HEK293 (cell line): ENCODE measurements around the gene TBX4.

Experiments used
- CTCF ChIP-seq: fragments of 450-650 bp; formaldehyde crosslinking; IDR thresholded peaks from 2 replicates; pipeline ENCODE4 v1.5.1; 2016; ENCODE audit warnings: missing biosample characterization, missing genetic modification characterization
- PRDM6 ChIP-seq: fragments of 450-650 bp; formaldehyde crosslinking; IDR thresholded peaks from 2 replicates; pipeline ENCODE4 v1.5.1; 2017; ENCODE audit warnings: missing biosample characterization, missing genetic modification characterization
- YY1 ChIP-seq: fragments of 450-650 bp; formaldehyde crosslinking; IDR thresholded peaks from 2 replicates; pipeline ENCODE4 v1.5.1; 2018; ENCODE audit warnings: missing biosample characterization, missing genetic modification characterization

- no peak for TF ChIP-seq CTCF (tag by site-specific recombination)
- TF ChIP-seq YY1 (tag by site-specific recombination): no peak
- no peak for TF ChIP-seq PRDM6
These were observed 9.4 kb downstream of the TBX4 start for GRCh38 chr17:61461586-61461966.
